RPMI8226 (cell line): ENCODE data around the gene TXLNA.

Source experiments
- DNase-seq: peaks from one replicate; pipeline ENCODE4 v3.0.0-alpha.2; 2015

Gene TXLNA

GRCh38 chr1:32186077-32186476 is 6.6 kb downstream of the TXLNA start:
- DNase-seq, result no peak

- no peak for DNase-seq
Observed at GRCh38 chr1:32186491-32186890, 7.0 kb downstream of the TXLNA start.

GRCh38 chr1:32187850-32188249 is 8.4 kb downstream of the TXLNA start:
- no peak for DNase-seq

GRCh38 chr1:32192220-32192948 is 12.9 kb downstream of the TXLNA start:
- no peak for DNase-seq

GRCh38 chr1:32194984-32195383 is 15.5 kb downstream of the TXLNA start:
- DNase-seq, result no peak

- no peak for DNase-seq
Observed at GRCh38 chr1:32195531-32195930, 16.1 kb downstream of the TXLNA start.

- DNase-seq, result no peak
Observed at GRCh38 chr1:32195972-32196823, 16.7 kb downstream of the TXLNA start.

- no peak for DNase-seq
Observed at GRCh38 chr1:32197074-32197473, 17.6 kb downstream of the TXLNA start.

- DNase-seq, result no peak
Observed at GRCh38 chr1:32197837-32198236, 18.4 kb downstream of the TXLNA start.

GRCh38 chr1:32198237-32199042 is 19.0 kb downstream of the TXLNA start:
- DNase-seq, result no peak

GRCh38 chr1:32199043-32199716 is 19.7 kb downstream of the TXLNA start:
- no peak for DNase-seq

GRCh38 chr1:32199717-32200072 is 20.2 kb downstream of the TXLNA start:
- no peak for DNase-seq

GRCh38 chr1:32200226-32201010 is 20.9 kb downstream of the TXLNA start, which contains the start of gene CCDC28B:
CCDC28B (plus strand) TSS chr1:32200595; CDS start chr1:32201936, 1,341 bp downstream.
- DNase-seq, result peak; percentile 69

GRCh38 chr1:32201011-32201855 is 21.8 kb downstream of the TXLNA start:
- peak; percentile 45 for DNase-seq

- no peak for DNase-seq
Observed at GRCh38 chr1:32204943-32205361, 25.5 kb downstream of the TXLNA start.

- DNase-seq, result peak; percentile 95
Observed at GRCh38 chr1:32205401-32206370, 26.2 kb downstream of the TXLNA start, which contains the start of gene IQCC. IQCC (plus strand) TSS chr1:32205671; CDS start chr1:32205682, 11 bp downstream.

- DNase-seq, result no peak
Observed at GRCh38 chr1:32208469-32208868, 29.0 kb downstream of the TXLNA start.

GRCh38 chr1:32208891-32209328 is 29.4 kb downstream of the TXLNA start, which contains the start of gene DCDC2B:
DCDC2B (plus strand) TSS chr1:32209089; CDS start chr1:32209094, 5 bp downstream.
- DNase-seq, result peak; percentile 97
